Measurements from ENCODE around the gene RAD51D.

Gene RAD51D

GRCh38 chr17:35089586-35090296 is 29.9 kb downstream of the RAD51D start:
- no peak for DNase-seq

- peak; percentile 93 for DNase-seq
These were observed 30.6 kb downstream of the RAD51D start for GRCh38 chr17:35088881-35089585.

GRCh38 chr17:35088356-35088880 is 31.2 kb downstream of the RAD51D start:
- DNase-seq, result peak; percentile 65

DNA sequence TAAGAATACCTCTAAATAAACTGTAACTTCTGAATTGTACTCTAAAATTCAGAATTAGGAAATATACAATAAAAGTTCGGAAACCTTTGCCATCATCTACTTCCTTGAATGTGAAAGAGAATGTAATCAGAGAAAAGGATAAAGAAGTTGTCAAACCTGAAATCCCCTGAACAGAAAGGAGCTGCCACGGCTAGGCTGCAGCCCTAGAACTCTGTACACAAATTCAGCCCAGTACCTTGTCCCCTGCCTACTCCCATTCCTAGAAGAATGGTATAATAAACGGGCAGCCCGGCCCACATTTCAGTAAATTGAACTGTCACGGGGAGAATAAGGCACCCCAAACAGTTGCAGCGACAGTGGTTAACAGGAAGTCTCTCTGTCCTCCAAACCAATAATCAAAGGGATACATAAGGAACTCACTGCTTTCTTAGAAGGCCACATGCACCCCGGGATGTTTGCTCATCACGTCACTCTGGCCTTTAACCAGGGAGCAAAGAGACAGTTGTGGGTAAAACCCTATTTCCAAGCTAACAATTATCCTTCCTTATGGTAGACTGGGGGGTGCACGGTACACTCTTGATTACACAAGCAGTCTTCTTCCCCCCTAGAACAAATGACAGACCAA is 31.8 kb downstream of the RAD51D start:
- peak; percentile 45 for DNase-seq

- no peak for DNase-seq
These were observed 32.6 kb downstream of the RAD51D start for GRCh38 chr17:35086931-35087573.

DNA sequence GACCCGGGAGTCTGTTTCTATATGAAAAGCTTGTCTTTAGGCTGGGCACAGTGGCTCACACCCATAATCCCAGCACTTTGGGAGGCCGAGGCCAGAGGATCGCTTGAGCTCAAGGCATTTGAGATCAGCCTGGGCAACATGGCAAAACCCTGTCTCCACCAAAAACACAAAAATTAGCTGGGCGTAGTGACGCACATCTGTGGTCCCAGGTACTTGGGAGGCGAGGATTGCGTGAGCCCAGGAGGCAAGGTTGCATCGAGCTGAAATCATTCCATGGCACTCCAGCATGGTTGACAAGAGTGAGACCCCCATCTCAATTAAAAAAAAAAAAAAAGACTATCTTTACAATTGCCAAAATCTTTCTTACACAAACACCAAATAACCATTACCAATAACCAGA is 33.5 kb downstream of the RAD51D start:
- no peak for DNase-seq

DNA sequence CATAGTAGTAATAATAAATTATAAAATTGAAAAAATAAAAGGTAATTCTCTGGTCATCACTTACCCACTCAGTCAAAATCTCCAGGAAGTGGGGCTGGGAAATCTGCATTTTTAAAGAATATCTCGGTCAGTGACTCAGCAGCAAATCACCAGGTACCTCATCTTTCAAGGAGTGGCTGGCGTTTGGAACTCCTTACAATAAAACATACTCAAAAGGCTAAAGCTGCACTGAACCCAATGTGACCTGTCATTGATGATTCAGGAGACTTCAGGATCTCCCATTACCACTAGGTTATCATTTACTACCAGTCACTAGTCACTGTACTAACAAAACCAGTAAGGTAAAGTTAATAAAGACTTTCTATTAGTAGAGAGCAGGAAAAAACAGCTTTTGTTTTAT is 34.7 kb downstream of the RAD51D start:
- DNase-seq, result no peak

DNA sequence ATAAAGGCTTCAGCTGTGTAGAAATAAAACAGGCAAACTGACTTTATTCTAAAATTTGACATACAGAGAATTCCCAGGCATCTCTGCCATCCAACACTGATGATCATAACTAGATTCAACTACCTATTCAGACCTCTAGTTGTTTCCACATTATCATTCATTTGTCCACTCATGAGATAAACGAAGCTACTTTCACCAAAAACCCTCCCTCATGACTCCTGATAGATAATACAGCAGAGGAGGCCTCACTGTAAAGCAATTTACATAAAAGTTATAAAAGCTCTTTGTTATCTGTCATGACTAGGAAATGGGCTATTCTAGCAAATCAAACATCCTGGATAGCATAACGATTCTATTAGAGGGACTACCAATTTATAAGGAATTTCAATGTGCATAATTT is 36.6 kb downstream of the RAD51D start:
- no peak for DNase-seq

DNA sequence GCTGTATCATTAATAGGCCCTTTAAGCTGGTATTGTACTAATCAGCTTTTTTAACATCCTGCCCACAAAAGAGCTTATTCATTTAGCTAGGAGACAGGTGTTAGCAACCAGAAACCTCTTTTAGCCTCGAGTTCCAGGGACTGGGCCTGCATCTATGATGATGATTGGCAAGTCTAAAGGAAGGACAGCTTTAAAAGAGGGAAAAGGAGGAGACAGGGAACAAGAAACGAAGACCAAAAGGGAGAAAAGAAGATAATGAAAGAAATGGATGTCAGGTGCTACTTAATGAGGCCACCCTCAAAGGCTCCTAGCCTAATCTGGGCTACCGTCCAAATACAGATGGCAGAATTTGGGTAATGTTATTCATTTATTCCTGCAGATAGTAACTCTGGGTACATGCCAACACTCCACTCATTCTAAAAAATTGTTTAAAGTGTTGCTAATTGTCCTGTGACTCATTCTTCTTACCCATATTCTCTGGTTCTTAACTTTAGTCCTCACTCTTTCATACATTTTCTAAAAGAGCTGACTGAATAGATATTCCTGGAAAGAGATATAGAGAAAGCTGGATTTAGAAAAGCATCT is 37.5 kb downstream of the RAD51D start:
- DNase-seq, result no peak

- no peak for DNase-seq
These were observed 38.0 kb downstream of the RAD51D start for GRCh38 chr17:35081638-35082037.

DNA sequence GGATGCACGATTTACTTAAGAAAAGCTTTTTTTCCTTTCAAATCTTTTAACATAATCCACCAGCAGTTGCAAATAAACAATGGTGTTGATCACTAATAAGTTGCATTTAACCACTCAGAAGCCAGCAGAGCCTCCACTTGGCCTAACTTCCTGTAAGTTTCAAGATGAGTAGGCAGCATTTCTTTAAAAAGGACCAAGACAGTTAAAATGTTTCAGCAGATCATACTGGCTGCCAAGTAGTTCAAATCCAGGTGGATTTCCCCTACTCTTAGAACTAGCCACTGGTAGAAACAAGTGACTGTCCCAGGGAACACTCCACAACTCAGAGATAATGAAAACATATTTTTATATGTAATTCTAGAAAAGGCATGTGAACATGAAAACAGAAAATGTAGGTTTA is 39.1 kb downstream of the RAD51D start:
- no peak for DNase-seq

- no peak for DNase-seq
These were observed 39.9 kb downstream of the RAD51D start for GRCh38 chr17:35079547-35080423.

- DNase-seq, result no peak
These were observed 42.8 kb downstream of the RAD51D start for GRCh38 chr17:35076874-35077273.

DNA sequence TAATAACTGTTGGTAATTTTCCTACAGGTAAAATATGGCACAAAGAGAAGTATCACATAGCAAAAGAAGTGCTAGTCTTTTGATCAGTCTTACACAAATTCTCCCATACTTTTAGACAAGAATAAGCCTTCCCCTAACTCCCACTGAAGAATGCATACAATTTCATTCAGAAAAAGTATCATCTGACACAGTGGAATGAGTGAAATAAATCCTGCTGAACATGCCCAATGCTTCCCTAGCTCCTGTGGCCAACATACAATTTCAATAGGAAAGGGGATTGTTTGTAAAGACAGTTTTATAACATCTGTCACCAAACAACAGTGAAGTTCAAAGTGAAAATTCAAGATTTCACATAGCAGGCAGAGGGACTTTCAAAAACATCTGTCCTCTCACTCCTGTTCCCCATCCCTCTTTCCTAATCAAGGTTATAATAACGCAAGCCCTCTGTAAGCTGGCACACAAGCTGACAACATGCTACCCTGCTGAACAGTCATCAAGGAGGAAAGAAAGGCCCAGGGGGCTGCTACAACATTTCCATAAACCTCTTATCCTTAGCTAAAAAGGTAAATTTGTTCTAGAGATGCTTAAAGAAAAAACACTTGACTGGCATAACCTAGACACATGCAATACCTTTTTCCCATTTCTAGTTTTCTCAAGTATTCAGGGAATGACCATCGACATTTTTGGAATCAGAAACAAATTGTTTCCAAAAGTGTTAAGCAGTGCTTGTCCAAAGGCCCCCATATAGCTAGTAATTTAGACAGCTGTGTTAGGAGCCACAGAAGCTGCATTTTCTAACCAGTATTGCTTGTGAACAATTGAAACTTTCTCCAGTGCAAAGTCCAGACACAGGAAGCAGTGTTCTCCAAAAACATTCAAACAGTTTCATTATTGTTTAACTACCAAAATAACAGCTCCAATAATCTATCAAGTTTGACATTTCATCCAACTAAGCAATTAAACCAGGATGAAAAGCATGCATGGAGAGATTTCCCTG is 44.7 kb downstream of the RAD51D start:
- no peak for DNase-seq

- DNase-seq, result no peak
These were observed 45.6 kb downstream of the RAD51D start for GRCh38 chr17:35073991-35074627.

DNA sequence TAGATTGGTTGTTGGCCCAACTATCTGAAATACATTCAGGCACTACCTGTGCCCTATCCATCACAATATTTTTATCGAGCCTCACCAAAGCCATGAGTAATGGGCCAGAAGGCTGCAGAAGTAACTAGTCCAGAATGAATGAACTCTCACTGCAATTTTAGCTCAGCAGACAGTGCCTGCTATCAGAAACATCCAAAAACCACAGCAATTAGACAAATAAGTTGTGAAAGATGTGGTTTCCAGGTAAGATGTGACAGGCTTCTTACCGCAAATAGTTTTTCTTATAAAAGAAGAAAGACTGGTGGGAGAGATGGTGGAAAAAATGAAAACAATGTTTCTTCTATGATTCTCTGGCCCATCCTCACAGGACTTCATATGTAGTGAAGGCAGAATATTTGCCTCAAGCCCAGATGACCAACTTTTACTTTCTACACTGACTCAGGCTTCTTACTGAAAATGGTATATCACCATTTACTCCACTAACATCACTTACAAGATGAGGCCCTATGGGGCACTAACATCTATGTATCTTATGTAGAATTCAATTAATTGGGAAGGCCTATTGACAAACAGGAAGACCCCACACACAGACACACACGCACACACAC is 46.4 kb downstream of the RAD51D start:
- no peak for DNase-seq

GRCh38 chr17:35069311-35069710 is 50.3 kb downstream of the RAD51D start:
- no peak for DNase-seq

- DNase-seq, result no peak
These were observed 51.4 kb downstream of the RAD51D start for GRCh38 chr17:35068249-35068648.

DNA sequence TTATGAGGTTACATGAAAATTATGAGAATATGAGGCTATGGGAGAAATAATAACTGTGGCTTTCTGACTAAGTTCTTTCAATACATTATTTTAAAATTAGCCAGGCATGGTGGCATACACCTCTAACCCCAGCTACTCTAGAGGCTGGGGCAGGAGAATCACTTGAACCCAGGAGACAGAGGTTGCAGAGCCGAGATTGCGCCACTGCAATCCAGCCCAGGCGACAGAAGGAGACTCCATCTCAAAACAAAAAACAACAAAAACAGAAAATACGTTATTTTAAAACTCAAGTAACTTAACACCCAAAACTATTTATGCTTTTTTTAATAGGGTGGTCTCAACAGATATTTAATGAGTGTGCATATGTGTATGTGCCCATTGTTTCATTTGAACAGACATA is 53.8 kb downstream of the RAD51D start:
- DNase-seq, result no peak
